Head of caudate nucleus (tissue), 42 donors: ENCODE results near the gene EMC7.
A peak's percentile ranks its signal among the peaks of the same experiment; 100 is the strongest.
"Not testable (repeated sequence)": the region's sequence is repeated elsewhere in the genome, so short reads cannot be mapped to it uniquely, and the experiment has no call there.

Source experiments
- DNase-seq, 42 donors: peaks; one replicate each; pipeline versions ENCODE4 v3.0.0 to v3.0.0-alpha.2; 2020 to 2021; ENCODE audit warnings: mixed read lengths in 7 of 42
- intact Hi-C: fragments of 100-400 bp; cut with DNase I; formaldehyde crosslinking; loops from one replicate; pipeline ENCODE4 v1.15.0; 2022

The EMC7 gene

DNA sequence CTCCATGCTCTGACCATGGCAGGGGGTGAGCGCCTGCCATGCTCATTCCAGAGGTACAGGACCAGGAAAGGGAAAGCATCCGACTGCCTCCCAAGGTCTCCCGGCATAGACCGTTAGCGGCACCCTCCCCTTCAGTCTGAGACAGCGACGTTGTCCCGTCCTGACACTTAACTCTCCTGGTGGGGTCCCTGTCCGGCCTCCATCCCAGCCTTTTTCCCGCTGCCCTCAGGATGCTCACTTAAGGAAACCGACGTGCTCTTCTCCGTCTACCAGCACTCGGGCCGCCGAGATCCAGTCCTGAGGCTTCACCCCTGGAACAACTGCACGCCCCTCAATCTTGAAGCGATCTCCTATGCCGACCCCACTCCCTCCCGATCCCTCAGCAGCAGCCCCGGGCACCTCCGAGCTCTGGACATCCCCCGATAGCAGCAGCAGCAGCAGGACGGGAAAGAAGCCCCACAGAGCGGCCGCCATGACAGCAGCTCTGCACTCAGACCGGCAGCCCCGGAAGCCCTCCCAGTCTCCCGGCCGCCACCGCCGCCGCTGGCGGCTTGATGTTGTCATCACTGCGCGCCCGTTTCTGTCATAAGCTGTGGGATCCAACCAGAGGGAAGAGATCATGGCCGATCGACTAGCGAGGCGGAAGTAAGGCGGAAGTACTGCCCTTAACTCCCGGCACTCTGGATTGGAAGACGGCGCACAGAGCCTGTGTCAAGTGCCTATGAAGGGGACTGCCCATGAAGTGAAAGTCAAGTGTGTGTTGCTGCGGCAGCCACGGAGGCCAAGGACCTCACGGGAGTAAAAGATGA is at the start of gene EMC7, which contains the start of gene PGBD4:
TSS of gene EMC7 (minus strand) at position 497 of the 809 bp plus-strand sequence. CDS start at position 474, 23 bp downstream.
TSS of gene PGBD4 (plus strand) at position 718 of the 809 bp plus-strand sequence. CDS start 449 bp downstream, outside the sequence.
- intact Hi-C loops = loop anchor here (2.0 to 5.0 kb wide), 2 partner anchors 63 to 111 kb away; partner anchors contain the start of genes AVEN and KATNBL1
- peak; percentile 96 to 100 (median 99) for DNase-seq

- intact Hi-C loops = no loop called here
These were observed 45.9 kb upstream of the EMC7 start for GRCh38 chr15:34147371-34148140.

GRCh38 chr15:34133511-34133910 is 31.8 kb upstream of the EMC7 start:
- no peak for DNase-seq
- intact Hi-C loops = no loop called here

More at GRCh38 chr15:34147371-34148140, 45.9 kb upstream of the EMC7 start:
- no peak for DNase-seq

DNA sequence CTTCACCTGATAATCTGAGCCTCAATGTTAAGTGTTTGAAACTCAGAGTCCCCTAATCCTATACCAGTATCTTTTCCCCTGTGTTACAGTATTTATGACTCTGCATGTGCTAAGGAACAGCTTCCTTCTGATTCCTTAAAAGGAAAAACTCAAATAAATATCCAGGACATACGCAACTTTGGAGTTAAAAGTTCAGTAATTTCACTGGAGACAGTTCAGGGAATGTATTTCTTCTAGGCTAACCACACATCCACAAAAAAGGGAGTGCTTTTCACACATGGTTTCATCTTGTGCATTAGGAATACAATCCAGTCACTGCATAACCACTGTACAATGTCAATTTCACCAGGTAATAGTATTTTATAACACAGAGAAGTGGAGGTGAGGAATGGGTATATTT is 31.2 kb upstream of the EMC7 start:
- intact Hi-C loops = no loop called here
- no peak for DNase-seq

DNA sequence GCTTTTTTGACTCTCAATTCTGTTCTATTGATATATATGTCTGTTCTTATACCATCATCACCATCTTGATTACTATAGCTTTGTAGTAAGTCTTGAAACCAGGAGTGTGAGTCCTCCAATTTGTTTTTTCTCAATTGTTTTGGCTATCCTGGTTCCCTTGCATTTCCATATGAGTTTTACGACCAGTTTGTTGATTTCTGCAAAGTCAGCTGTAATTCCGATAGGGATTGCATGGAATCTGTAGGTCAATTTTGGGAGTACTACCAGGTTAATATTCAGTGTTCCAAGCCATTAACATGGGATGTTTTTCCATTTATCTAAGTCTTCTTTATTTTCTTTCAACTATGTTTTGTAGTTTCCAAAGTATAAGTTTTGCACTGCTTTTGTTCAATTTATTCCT is 27.2 kb upstream of the EMC7 start:
- intact Hi-C loops = no loop called here
- DNase-seq = no peak

DNA sequence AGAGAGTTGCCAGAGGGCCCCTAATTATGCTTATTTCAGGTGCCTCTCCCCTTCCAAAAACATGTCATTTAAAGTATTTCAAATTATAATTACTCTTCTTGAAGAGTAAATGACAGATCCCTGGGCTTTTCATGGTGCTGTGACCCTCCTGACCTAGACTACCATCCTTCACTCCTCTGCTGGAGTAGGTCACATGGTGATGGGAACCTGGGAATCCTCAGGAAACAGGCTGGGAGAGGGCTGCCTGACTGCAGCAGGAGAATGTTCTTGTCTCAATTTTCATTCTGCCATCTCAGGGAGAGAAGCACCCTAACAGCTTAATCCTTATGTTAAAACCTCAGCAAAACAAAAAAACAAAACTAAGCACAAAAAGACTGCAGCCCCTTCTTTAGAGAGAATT is 24.9 kb upstream of the EMC7 start:
- intact Hi-C loops = no loop called here
- no peak for DNase-seq

DNA sequence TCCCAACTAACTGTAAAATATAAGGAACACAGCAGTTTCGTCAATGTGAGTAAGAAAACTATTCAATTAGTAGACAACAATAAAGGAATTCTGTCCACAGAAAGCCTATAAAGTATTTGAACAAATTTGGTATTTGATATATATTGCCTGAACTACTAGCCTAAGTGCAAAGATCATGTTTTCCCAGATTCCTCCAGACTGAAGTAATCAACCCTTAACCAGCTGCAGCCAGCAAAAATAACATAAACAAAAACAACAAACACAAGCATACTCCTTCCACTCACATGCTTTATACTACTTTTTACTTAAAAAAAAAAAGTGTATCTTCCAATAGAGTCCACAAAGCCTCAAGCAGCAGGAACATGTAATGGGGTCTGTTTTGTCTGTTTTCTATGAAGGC is 24.3 kb upstream of the EMC7 start:
- intact Hi-C loops = no loop called here

GRCh38 chr15:34124651-34125050 is 23.0 kb upstream of the EMC7 start:
- intact Hi-C loops = no loop called here
- DNase-seq = no peak

More for the DNA sequence above, 24.3 kb upstream of the EMC7 start:
- DNase-seq = no peak

DNA sequence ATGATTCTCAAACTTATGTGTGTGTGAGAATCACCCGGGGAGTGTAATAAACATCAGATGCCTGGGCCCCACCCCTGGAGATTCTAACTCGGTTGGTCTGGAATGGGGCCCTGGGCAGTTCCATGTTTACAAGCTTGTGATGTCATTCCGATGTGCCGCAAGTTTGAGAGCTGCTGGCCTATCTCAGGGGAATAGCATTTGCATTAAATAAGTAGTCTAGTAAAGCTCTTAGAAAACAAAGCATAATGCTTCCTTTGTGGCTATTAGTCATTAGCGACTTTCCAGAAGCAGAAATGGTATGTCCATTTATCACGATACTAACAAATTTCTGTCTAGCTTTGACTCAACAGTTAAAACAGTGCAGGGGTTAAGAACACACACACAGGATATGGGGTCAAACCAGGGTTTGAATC is 21.1 kb upstream of the EMC7 start:
- intact Hi-C loops = no loop called here
- DNase-seq = no peak

- not testable (repeated sequence) for DNase-seq
These were observed 20.1 kb upstream of the EMC7 start for GRCh38 chr15:34121786-34122185.

GRCh38 chr15:34120420-34120819 is 18.8 kb upstream of the EMC7 start:
- DNase-seq, intact Hi-C loops: not testable (repeated sequence)

More at GRCh38 chr15:34121786-34122185, 20.1 kb upstream of the EMC7 start:
- intact Hi-C loops = not testable (repeated sequence)

- intact Hi-C loops = no loop called here
- DNase-seq = no peak
These were observed 17.6 kb upstream of the EMC7 start for GRCh38 chr15:34119291-34119690.

DNA sequence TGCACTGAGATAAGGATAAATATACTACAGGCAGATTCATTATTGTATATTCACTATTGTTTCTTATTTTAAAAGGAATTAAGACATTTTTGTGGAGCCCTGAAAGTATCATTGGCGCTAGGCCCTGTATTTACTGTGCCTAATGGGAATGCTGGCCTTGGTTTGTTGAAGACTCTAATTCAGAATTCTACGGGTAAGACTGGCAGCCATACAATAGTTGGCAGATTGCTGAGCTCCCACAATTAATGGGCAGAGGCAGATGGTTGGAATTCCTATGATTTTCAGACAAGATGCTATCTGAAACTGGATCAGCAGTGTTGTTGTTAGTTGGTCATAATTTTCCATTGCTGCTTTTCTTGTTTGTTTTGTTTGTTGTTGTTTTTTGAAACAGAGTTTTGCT is 15.0 kb upstream of the EMC7 start:
- DNase-seq = no peak
- intact Hi-C loops = no loop called here

DNA sequence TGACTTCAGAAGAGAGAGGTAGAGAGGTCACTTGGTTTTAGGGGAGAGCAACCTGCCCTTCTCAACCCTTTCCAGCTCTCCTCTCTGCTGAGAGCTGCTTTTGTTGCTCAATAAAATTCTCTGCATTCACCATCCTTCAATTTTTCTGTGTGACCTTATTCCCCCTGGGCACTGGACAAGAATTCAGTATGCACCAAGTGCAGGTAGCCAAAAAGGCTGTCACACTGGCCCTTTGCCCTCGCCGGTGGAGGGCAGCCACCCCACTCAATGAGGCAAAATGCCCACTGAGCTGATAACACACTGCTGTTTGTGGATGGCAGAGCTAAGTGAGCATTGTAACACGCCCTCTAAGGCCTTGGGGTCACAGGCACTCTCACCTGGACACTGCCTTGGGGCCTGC is 13.1 kb upstream of the EMC7 start:
- no peak for DNase-seq
- intact Hi-C loops = no loop called here

GRCh38 chr15:34114215-34114614 is 12.6 kb upstream of the EMC7 start:
- DNase-seq = no peak
- intact Hi-C loops = no loop called here

GRCh38 chr15:34111488-34111887 is 9.8 kb upstream of the EMC7 start:
- DNase-seq = no peak
- intact Hi-C loops = no loop called here

DNA sequence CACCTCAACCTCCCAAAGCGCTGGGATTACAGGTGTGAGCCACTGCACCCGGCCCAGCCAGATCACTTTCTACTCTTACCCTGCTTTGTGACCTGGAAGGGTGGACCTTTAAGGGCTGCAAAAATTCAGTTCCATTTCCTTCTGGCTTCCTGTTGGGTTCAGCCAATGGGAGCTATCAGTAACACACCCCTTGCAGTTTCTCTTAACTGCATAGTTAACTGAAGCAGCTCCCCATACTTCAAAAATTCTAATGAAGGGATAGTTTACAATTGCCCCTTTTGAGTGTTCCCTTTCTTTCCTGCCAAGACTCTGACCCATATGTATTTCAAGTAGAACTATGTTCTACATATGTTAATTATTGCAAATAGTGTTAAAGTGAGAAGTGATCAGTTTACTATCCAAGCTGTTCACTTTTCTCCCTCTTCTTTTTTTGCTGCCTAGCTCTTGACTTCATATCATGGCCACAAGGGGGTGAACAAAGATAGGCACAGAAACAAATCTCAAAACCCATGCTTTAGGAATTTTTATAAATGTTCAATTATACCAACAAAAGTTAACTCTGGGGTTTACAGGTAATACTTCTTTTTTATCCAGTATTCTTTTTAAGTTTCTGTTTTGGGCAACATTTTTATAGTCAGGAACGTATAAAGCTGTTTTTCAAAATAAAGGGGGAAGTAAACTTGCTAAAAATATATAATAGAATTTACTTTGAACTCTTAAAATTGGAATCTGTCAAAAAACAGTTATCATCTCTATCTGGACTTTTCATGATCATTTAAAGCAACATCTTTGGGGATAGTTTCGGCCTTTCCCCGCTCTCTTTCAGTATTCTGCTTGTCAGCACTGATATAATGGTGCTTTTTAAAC is 8.4 kb upstream of the EMC7 start:
- DNase-seq = peak in 2 of 42 donors; percentile 16 to 22
- intact Hi-C loops = no loop called here

GRCh38 chr15:34107315-34107714 is 5.7 kb upstream of the EMC7 start:
- no peak for DNase-seq
- intact Hi-C loops = no loop called here

DNA sequence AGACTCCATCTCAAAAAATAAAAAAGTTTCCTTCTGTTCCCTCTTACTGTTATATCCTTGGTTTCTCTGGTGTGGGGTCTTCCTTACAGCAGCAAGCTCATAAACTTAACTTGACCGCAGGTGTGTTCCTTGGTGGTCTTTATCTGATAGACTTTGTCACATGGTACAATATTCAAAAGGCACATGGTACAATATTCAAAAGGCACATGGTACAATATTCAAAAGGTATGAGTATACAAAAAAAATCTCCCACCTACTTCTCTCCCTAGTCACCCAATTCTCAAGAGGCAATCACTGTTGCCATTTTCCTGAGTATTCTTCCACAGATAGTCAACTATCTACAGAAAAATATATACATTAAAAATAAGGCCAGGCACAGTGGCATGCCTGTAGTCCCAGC is 4.8 kb upstream of the EMC7 start:
- intact Hi-C loops = no loop called here
- no peak for DNase-seq
